Neuronal stem cell (in vitro differentiated cells): ENCODE results near the gene DIRAS1.

ENCODE experiments used
- DNase-seq: peaks from one replicate; pipeline ENCODE4 v3.0.0-alpha.2; 2013; ENCODE audit warnings: low spot score
- H2AFZ ChIP-seq: one replicate; pipeline ENCODE4 v1.6.1; 2013; ENCODE audit warnings: mild to moderate bottlenecking, low read length, inconsistent platforms
- H2AK5ac ChIP-seq: 2 replicates; pipeline ENCODE4 v1.6.1; 2013; ENCODE audit warnings: low read depth, mild to moderate bottlenecking, inconsistent platforms, low read length, moderate library complexity, mixed read lengths
- H2BK120ac ChIP-seq: 2 replicates; pipeline ENCODE4 v1.6.1; 2013; ENCODE audit warnings: low read depth, mild to moderate bottlenecking, inconsistent platforms, low read length, moderate library complexity, mixed read lengths
- H2BK12ac ChIP-seq: one replicate; pipeline ENCODE4 v1.6.1; 2013; ENCODE audit warnings: low read length, inconsistent platforms
- H2BK15ac ChIP-seq: 2 replicates; pipeline ENCODE4 v1.6.1; 2013; ENCODE audit warnings: mild to moderate bottlenecking, low read length, inconsistent platforms, mixed read lengths
- H2BK5ac ChIP-seq: one replicate; pipeline ENCODE4 v1.6.1; 2013; ENCODE audit warnings: inconsistent platforms, mild to moderate bottlenecking, low read length, moderate library complexity
- H3K14ac ChIP-seq: one replicate; pipeline ENCODE4 v1.6.1; 2013; ENCODE audit warnings: low read length, inconsistent platforms
- H3K18ac ChIP-seq: 2 replicates; pipeline ENCODE4 v1.6.1; 2013; ENCODE audit warnings: low read length, inconsistent platforms
- H3K23ac ChIP-seq: 2 replicates; pipeline ENCODE4 v1.6.1; 2013; ENCODE audit warnings: low read depth, mild to moderate bottlenecking, mixed read lengths, low read length, inconsistent platforms; ENCODE audit not compliant: poor library complexity
- H3K27ac ChIP-seq: replicated peaks from 3 replicates; pipeline ENCODE4 v1.5.1; 2013; ENCODE audit warnings: low read length, inconsistent platforms
- H3K27me3 ChIP-seq, 3 experiments: 2 replicates each; pipeline ENCODE4 v1.6.1; 2013; ENCODE audit warnings: low read length in 3 of 3, mild to moderate bottlenecking in 2 of 3, inconsistent platforms in 1 of 3, low read depth in 1 of 3, mixed read lengths in 1 of 3, moderate library complexity in 1 of 3; ENCODE audit not compliant: control insufficient read depth in 3 of 3, insufficient read depth in 3 of 3
- H3K36me3 ChIP-seq, 2 donors: replicated peaks in 1 of 2; 2 replicates each; pipeline ENCODE4 v1.6.1; 2013; ENCODE audit warnings: low read length in 2 of 2; ENCODE audit not compliant: control insufficient read depth in 2 of 2, insufficient read depth in 2 of 2
- H3K4ac ChIP-seq: 2 replicates; pipeline ENCODE4 v1.6.1; 2013; ENCODE audit warnings: inconsistent platforms, mild to moderate bottlenecking, low read length, moderate library complexity
- H3K4me1 ChIP-seq, 2 donors: 1 replicate in 1 of 2; 2 replicates in 1 of 2; pipeline ENCODE4 v1.6.1; 2013; ENCODE audit warnings: low read length in 2 of 2, low read depth in 1 of 2; ENCODE audit not compliant: control insufficient read depth in 2 of 2, insufficient read depth in 1 of 2
- H3K4me2 ChIP-seq: one replicate; pipeline ENCODE4 v1.6.1; 2013; ENCODE audit warnings: mild to moderate bottlenecking, low read length, inconsistent platforms; ENCODE audit not compliant: insufficient read depth, poor library complexity, severe bottlenecking
- H3K4me3 ChIP-seq, 2 donors: 2 replicates each; pipeline ENCODE4 v1.5.1; 2013; ENCODE audit warnings: low read length in 2 of 2, mild to moderate bottlenecking in 2 of 2, inconsistent platforms in 1 of 2, moderate library complexity in 1 of 2
- H3K79me1 ChIP-seq: one replicate; pipeline ENCODE4 v1.6.1; 2013; ENCODE audit warnings: low read depth, mild to moderate bottlenecking, inconsistent platforms, low read length, moderate library complexity
- H3K9ac ChIP-seq: one replicate; pipeline ENCODE4 v1.6.1; 2013; ENCODE audit warnings: mild to moderate bottlenecking, low read depth, low read length, inconsistent platforms; ENCODE audit not compliant: poor library complexity
- H3K9me3 ChIP-seq, 2 donors: replicated peaks in 1 of 2; 2 replicates each; pipeline versions ENCODE3 to v1.6.1; 2013; ENCODE audit warnings: low read length in 2 of 2, mild to moderate bottlenecking in 2 of 2, inconsistent platforms in 1 of 2, low read depth in 1 of 2, mixed read lengths in 1 of 2, moderate library complexity in 1 of 2; ENCODE audit not compliant: control insufficient read depth in 2 of 2, insufficient read depth in 1 of 2
- H4K8ac ChIP-seq: one replicate; pipeline ENCODE4 v1.6.1; 2013; ENCODE audit warnings: low read depth, mild to moderate bottlenecking, inconsistent platforms, low read length, moderate library complexity
- H4K91ac ChIP-seq: one replicate; pipeline ENCODE4 v1.6.1; 2013; ENCODE audit warnings: low read length, low read depth, mild to moderate bottlenecking, inconsistent platforms; ENCODE audit not compliant: poor library complexity
- WGBS, 2 donors: extraction: QIAGEN DNeasy Blood & Tissue Kit; methylation state at CpG; one replicate each; pipeline ENCODE4 v1.1.7; 2013; ENCODE audit warnings: missing lambda C conversion rate in 2 of 2, mixed read lengths in 1 of 2; ENCODE audit not compliant: insufficient read length in 2 of 2, insufficient replicate concordance in 1 of 2; ENCODE audit errors: extremely low coverage in 2 of 2; 5-methylcytosine and 5-hydroxymethylcytosine counted together

DIRAS1 gene

GRCh38 chr19:2702170-2703076 is 18.7 kb downstream of the DIRAS1 start, which contains the start of gene GNG7:
GNG7 (minus strand) TSS chr19:2702694; CDS start chr19:2520688, 182,006 bp downstream.
- H3K4ac ChIP-seq: no peak within 1 kb of the TSS

GRCh38 chr19:2701361-2702169 is 19.6 kb downstream of the DIRAS1 start:
- Histone ChIP-seq H3K9ac (no peak overlapping the region), H3K36me3 (no peaks in the 10 kb centered on the region), H2BK120ac (no peak overlapping the region), H2BK5ac (no peak overlapping the region), H4K91ac (no peak overlapping the region), H2AFZ (peak overlapping the region; percentile 97), H3K4me1 (peaks cover 5 to 8% of the 10 kb centered on the region in 2 donors), H3K18ac (peak overlapping the region; percentile 59), H3K23ac (peak overlapping the region; percentile 73), H4K8ac (no peak overlapping the region), H3K79me1 (no peaks in the 10 kb centered on the region), H3K27ac (no peak overlapping the region), H3K27me3 (peaks cover 8 to 28% (median 20%) of the 10 kb centered on the region in 3 experiments), H3K9me3 (no peaks in the 10 kb centered on the region), H2BK12ac (no peak overlapping the region), H2AK5ac (peak overlapping the region; percentile 68), H3K4me3 (peak overlapping the region; percentile 69 to 96), H3K4me2 (peak overlapping the region; percentile 91), H2BK15ac (no peak overlapping the region), H3K4ac (no peak overlapping the region), H3K14ac (no peak overlapping the region)
- WGBS, 2 donors: no CpG with 5 or more reads among the region's 9 CpGs
- no peak for DNase-seq

More at GRCh38 chr19:2702170-2703076, 18.7 kb downstream of the DIRAS1 start, which contains the start of gene GNG7:
- Histone ChIP-seq H3K4me2 (peak within 1 kb of the TSS; percentile 91), H3K23ac (peak within 1 kb of the TSS; percentile 73), H2BK5ac (peak within 1 kb of the TSS; percentile 24), H2BK120ac (no peak within 1 kb of the TSS), H3K9me3 (no peaks in the 10 kb centered on the region), H3K4me3 (peak within 1 kb of the TSS; percentile 69 to 96), H4K8ac (no peak within 1 kb of the TSS), H2BK15ac (no peak within 1 kb of the TSS), H3K27me3 (peaks cover 8 to 28% (median 20%) of the 10 kb centered on the region in 3 experiments), H4K91ac (no peak within 1 kb of the TSS), H3K27ac (no peak within 1 kb of the TSS), H3K36me3 (no peaks in the 10 kb centered on the region), H3K18ac (peak within 1 kb of the TSS; percentile 99), H2AK5ac (peak within 1 kb of the TSS; percentile 68), H2BK12ac (no peak within 1 kb of the TSS), H3K4me1 (peaks cover 5 to 8% of the 10 kb centered on the region in 2 donors), H3K14ac (no peak within 1 kb of the TSS), H2AFZ (peak within 1 kb of the TSS; percentile 97), H3K9ac (peak within 1 kb of the TSS; percentile 88), H3K79me1 (no peaks in the 10 kb centered on the region)
- no CpG with 5 or more reads among the region's 77 CpGs for WGBS, 2 donors
- peak; percentile 92 for DNase-seq

- peaks cover 5 to 8% of the 10 kb centered on the region in 2 donors for H3K4me1 ChIP-seq
- H4K8ac ChIP-seq: no peak overlapping the region
- WGBS, 2 donors: no CpG with 5 or more reads among the region's 26 CpGs
- H3K36me3 ChIP-seq: no peaks in the 10 kb centered on the region
- H2BK120ac ChIP-seq: no peak overlapping the region
- no peak overlapping the region for H2BK12ac ChIP-seq
- no peak overlapping the region for H3K14ac ChIP-seq
- H3K27me3 ChIP-seq: peaks cover 8 to 28% (median 20%) of the 10 kb centered on the region in 3 experiments
- H3K9me3 ChIP-seq: no peaks in the 10 kb centered on the region
- H3K27ac ChIP-seq: no peak overlapping the region
- H4K91ac ChIP-seq: no peak overlapping the region
- H3K4me3 ChIP-seq: no peak overlapping the region
- H2AFZ ChIP-seq: no peak overlapping the region
- no peak overlapping the region for H3K4ac ChIP-seq
- H3K18ac ChIP-seq: no peak overlapping the region
- H3K4me2 ChIP-seq: no peak overlapping the region
- DNase-seq: no peak
- no peak overlapping the region for H2BK5ac ChIP-seq
- no peaks in the 10 kb centered on the region for H3K79me1 ChIP-seq
- no peak overlapping the region for H3K23ac ChIP-seq
- no peak overlapping the region for H3K9ac ChIP-seq
- no peak overlapping the region for H2BK15ac ChIP-seq
- no peak overlapping the region for H2AK5ac ChIP-seq
These were observed 20.4 kb downstream of the DIRAS1 start for GRCh38 chr19:2700660-2701360.
